Stimulated activated CD4-positive, alpha-beta T cell treated with anti-CD3 and anti-CD28 coated beads, TNF-alpha, amount 100 ng/mL, for 48 hours (primary cell): ENCODE measurements around the gene PTPMT1.
"Not testable (repeated sequence)": the region's sequence is repeated elsewhere in the genome, so short reads cannot be mapped to it uniquely, and the experiment has no call there.

Experiments
- DNase-seq, 3 donors: peaks; one replicate each; pipeline ENCODE4 v3.0.0-alpha.2; 2020; ENCODE audit warnings: low read depth in 3 of 3

PTPMT1 gene

GRCh38 chr11:47565340-47566148 lies at the start of gene PTPMT1:
PTPMT1 (plus strand) TSS chr11:47565599; CDS start chr11:47565623, 24 bp downstream.
- DNase-seq = peak; percentile 40 to 68 (median 46)

DNA sequence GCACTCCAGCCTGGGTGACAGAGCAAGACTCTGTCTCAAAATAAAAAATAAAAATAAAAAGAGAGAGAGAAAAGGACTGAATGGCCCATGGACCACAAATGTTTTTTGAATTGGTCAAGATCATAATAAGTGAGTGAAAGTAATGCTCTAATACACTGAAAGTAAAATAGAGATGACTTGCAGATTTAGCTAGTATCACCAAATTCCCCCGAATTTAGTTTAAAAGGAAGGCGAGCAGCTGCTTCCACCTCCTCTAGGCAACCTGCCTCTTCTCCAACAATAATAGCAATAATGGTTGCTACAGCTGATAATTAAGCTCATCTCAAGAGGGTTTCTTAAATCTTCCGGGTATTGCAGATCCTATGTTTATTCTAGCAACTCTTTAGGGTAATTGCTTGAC lies 49.2 kb upstream of the PTPMT1 start:
- DNase-seq = no peak

GRCh38 chr11:47516984-47517853 lies 48.2 kb upstream of the PTPMT1 start:
- no peak for DNase-seq

DNA sequence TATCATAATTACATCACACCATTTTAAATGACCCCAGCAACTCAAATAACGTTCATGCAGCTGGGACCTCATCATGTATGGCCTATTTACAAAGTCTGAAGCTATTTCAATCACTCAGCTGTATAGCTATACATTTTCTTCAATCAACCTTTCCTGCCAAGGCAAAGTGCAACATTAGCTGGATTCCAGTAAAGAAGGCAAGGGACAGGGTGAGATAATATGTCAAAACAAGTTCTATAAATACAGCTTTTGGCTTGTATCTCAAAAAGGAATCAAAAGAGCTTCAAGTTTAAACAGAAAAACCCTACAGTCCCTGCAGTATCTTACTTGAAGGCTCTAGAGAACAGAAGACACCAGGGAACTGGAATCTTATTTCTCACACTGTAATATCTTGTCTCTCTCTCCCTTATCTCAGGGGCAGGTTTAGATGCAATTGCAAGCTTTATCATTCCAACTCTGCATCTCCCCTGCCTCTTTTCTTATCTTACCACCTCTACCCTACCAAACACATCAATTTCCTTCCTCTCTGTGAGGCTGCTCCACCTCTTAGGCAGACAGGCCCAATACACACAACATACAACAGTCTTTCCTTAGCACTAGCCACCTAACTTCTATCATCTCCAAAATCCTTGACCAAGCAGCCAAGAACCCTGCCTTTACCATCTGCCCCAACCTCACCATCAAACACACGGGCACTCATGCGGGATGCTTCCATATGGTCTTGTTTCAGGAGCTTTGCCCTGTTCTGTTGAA lies 47.0 kb upstream of the PTPMT1 start:
- DNase-seq = no peak

- no peak for DNase-seq
These were observed 41.7 kb upstream of the PTPMT1 start for GRCh38 chr11:47523490-47524225.

DNA sequence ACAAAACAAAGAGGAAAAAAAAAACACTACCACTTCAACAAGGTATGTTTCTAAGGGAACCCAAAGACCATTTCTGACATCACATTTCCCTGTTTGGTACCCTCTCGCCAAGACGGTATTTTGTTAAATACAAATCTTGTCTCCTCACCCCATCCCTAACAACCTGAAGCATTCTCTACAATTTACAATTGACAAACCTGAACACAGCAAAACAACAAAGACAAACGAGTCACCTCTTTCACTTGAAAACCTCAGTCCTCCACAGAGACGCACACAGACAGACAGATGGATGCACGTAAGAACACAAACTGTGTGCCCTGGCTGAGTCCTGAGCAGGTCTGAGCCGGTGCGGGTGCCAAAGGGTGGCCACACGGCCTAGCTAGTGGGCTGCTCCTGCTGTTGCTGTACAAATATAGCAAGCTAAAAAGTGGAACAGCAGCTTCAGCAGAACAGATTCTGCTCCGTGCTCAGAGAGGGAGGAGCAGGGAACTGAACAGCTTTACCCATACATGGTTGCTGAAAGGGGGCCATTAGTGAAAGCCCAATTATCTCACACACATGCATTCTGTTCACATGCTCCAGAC lies 41.0 kb upstream of the PTPMT1 start:
- no peak for DNase-seq

DNA sequence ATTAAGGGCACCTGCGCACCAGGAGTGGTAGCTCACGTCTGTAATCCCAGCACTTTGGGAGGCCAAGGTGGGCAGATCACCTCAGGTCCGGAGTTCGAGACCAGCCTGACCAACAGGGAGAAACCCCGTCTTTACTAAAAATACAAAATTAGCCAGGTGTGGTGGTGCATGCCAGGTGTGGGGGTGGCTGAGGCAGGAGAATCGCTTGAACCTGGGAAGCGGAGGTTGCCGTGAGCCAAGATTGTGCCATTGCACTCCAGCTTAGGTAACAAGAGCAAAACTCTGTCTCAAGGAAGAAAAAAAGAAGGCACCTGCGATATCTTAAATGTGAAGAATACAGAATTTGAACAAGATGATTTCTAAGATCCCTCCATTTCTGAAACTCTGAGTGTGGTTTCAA lies 39.4 kb upstream of the PTPMT1 start:
- DNase-seq = not testable (repeated sequence)

DNA sequence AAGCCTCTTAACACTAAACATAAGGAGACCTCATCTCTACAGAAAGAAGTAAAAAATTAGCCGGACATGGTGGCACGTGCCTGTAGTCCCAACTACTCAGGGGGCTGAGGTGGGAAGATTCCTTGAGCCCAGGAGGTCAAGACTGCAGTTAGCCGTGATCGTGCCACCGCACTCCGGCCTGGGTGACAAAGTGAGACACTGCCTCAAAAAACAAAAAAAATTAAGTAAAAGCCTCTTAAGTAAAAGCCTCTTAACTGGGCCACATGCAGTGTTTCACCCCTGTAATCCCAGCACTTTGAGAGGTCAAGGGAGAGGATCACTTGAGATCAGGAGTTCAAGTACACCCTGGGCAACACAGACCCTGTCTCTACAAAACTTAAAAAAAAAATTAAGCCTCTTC lies 38.2 kb upstream of the PTPMT1 start:
- no peak for DNase-seq

GRCh38 chr11:47529951-47530350 lies 35.4 kb upstream of the PTPMT1 start:
- DNase-seq = no peak

DNA sequence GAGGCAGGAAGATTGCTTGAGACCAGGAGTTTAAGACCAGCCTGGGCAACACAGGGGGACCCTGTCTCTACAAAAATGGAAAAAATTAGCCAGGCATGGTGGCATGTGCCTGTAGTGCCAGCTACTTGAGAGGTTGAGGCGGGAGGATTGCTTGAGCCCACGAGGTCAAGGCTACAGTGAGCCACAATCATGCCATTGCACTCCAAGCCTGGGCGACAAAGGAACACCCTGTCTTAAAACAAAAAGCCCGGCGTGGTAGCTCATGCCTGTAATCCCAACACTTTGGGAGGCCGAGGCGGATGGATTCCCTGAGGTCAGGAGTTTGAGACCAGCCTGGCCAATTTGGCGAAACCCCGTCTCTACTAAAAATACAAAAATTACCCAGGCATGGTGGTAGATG lies 34.7 kb upstream of the PTPMT1 start:
- DNase-seq = not testable (repeated sequence)

- DNase-seq = no peak
These were observed 33.7 kb upstream of the PTPMT1 start for GRCh38 chr11:47531666-47532065.

GRCh38 chr11:47532597-47533213 lies 32.7 kb upstream of the PTPMT1 start:
- no peak for DNase-seq

GRCh38 chr11:47533690-47534151 lies 31.7 kb upstream of the PTPMT1 start:
- DNase-seq = no peak

DNA sequence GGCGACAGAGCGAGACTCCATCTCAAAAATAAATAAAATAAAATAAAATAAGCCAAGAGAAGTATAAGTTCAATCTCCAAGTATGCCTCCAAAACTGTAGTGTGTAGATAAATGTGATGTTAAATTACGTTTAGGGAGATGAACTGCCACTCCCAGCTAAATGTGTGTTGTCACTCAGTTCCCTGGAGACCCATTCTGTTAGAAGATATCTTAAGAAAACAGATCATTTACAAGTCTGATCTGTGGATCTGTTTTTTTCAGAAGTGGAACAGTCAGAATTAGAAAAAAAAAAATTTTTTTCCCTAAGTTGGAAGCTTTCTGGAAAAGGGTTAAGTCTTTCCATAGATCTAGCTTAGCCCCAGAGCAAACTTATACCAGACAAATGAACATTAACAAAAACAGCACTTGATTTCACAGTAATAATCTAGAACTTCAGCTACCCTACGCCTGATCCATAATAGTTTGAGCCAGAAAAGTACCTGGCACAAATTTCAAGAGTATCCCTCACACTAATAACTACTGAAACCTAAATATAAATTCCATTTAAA lies 30.6 kb upstream of the PTPMT1 start:
- DNase-seq = no peak

DNA sequence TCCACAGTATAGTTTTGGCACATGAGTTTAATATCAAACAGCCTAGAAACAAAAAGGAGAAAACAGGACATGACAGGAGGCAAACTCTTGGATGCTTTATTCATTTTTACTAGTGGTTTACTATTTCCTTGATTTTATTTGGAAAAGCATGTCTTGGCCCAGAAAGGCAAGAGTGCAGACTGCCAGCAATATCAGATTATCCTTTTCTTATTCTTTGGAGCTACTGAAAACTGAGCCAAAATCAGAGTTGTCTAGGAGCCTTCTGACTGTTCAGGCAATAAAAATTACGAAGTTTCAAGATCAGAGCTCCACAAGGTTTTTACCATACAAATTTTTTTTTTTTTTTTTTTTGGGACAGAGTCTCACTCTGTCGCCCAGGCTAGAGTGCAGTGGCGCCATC lies 28.5 kb upstream of the PTPMT1 start:
- no peak for DNase-seq

DNA sequence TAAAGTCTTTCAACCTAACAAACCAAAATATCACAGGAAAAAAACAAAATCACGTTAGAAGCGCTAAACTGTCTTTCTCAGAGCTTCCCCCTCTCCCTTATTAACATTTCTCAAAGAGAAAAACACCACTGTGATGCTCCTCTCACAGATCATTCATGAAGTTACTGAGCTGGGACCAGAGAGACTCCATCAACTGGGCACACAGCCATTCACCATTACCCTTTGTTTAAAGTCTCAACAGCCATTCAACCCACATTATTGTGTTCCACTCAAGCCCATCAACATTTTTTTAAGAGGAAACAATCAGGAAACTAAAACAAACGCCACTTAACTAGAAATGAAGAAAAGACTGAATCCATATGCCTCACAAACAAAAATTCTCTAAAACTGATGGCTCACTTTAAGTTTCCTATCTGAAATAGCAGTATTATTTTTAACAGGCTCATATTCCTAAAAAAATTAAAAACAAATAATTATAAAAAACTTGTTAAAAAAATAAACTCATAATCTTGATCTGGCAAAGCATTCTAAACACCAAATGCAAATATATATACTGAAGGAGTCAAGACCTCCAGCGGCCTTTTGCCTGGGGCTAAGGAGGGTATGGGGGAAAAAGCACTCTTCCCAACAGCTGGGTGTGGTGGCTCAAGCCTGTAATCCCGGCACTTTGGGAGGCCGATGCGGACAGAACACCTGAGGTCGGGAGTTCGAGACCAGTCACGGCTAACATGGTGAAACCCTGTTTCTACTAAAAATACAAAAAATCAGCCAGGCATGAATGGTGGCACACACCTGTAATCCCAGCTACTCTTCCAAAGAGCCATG lies 26.4 kb upstream of the PTPMT1 start:
- no peak for DNase-seq

- DNase-seq = no peak
These were observed 25.7 kb upstream of the PTPMT1 start for GRCh38 chr11:47539681-47540039.

DNA sequence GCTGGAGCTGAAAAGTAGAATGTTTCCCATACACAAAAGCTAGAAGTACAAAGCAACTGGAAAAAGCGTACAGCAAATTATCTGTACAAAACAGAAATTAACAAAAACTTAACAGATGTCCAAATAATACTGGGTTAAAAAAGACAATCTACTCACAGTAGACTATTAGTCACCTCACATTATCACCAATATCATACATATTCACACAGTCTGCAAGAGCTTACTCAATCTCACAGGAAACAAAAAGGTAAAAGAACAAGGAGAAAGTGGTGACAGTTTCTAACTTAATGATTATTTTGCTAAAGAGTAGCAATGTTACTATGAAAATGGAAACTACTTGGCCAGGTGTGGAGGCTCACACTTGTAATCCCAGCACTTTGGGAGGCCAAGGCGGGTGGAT lies 24.3 kb upstream of the PTPMT1 start:
- DNase-seq = no peak

- DNase-seq = no peak
These were observed 20.1 kb upstream of the PTPMT1 start for GRCh38 chr11:47545298-47545697.
